KOPT-K1 (cell line): ENCODE data around the gene TOR1B.
"Not testable (repeated sequence)": the region's sequence is repeated elsewhere in the genome, so short reads cannot be mapped to it uniquely, and the experiment has no call there.

Experiments used
- H3K27ac ChIP-seq: fragments of 200-600 bp; sonication (generic); 2 replicates; pipeline ENCODE4 v1.5.1; 2016; ENCODE audit warnings: antibody characterized with exemption, mild to moderate bottlenecking, low read depth, low read length; ENCODE audit not compliant: poor library complexity, severe bottlenecking
- H3K36me3 ChIP-seq: fragments of 200-600 bp; sonication (generic); 2 replicates; pipeline ENCODE4 v1.5.1; 2017; ENCODE audit warnings: antibody characterized with exemption, mild to moderate bottlenecking, low read length, moderate library complexity; ENCODE audit not compliant: insufficient read depth
- H3K9me3 ChIP-seq: fragments of 200-600 bp; sonication (generic); 2 replicates; pipeline ENCODE4 v1.5.1; 2017; ENCODE audit warnings: antibody characterized with exemption, low read length, mild to moderate bottlenecking; ENCODE audit not compliant: insufficient read depth, poor library complexity, severe bottlenecking

Gene TOR1B

DNA sequence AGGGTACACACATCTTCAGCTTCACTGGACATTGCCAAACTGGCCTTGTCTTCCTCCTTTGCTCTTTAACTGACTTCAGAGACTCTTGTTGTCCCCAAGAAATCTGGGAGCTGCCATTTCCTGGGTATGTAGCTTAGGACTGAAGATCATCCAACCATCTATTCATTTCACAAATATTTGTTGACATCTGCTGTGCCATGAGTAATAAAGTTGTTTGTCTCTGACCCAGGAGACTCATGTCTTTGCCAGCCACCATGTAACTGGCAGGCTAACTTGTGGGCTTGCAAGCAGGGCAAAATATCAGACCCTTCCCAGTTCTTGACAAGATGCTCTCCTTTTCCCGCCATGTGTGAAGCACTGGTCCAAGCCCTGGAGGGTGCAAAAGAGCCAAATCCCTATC, 17.1 kb upstream of the TOR1B start:
- no peaks in the 10 kb centered on the region for H3K36me3 ChIP-seq
- H3K27ac ChIP-seq = no peak overlapping the region
- no peaks in the 10 kb centered on the region for H3K9me3 ChIP-seq

DNA sequence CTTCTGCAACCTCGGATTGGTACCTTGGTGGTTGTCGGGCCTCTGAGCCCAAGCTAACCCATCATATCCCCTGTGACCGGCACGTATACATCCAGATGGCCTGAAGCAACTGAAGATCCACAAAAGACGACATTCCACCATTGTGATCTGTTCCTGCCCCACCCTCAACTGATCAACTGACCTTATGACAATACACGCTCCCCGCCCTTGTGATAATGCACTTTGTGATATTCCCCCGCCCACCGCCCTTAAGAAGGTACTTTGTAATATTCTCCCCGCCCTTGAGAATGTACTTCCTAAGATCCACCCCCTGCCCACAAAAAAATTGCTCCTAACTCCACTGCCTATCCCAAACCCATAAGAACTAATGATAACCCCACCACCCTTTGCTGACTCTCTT, 16.5 kb upstream of the TOR1B start:
- Histone ChIP-seq H3K9me3 (no peaks in the 10 kb centered on the region), H3K27ac (no peak overlapping the region), H3K36me3 (no peaks in the 10 kb centered on the region)

DNA sequence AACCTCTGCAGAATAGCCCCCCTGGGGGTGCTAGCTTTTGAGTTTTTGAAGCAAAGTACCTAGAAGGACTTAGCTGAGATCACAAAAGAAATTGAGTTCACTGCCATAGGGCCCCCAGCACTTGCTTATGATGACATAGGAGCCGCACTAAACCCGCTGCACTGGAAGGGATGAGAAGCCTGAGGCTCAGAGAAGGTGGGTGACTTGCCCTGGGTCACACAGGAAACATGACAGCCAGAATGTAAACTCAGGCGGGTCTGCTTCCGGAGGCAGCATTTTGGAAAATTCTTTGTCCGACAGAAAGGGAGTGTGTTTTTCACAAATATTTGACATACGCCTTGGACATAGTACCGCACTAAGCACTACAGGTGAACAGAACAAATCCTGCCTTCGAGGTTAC, 8.4 kb upstream of the TOR1B start:
- Histone ChIP-seq H3K36me3 (no peaks in the 10 kb centered on the region), H3K9me3 (no peaks in the 10 kb centered on the region), H3K27ac (no peak overlapping the region)

DNA sequence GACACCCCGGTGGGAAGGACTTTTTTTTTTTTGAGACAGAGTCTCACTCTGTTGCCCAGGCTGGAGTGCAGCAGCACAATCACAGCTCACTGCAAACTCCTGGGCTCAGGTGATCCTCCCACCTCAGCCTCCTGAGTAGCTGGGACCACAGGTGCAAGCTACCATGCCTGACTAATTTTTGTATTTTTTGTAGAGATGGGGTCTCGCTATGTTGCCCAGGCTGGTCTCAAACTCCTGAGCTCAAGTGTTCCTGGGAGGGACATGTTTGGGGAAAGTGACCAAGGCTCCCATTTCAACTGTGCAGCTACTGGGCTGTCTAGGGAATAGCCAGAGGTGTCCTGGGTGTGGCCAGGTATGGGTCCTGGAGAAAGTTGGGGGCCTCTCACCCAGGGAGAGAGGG, 7.0 kb upstream of the TOR1B start:
- H3K9me3 ChIP-seq, H3K27ac ChIP-seq, H3K36me3 ChIP-seq: not testable (repeated sequence)

DNA sequence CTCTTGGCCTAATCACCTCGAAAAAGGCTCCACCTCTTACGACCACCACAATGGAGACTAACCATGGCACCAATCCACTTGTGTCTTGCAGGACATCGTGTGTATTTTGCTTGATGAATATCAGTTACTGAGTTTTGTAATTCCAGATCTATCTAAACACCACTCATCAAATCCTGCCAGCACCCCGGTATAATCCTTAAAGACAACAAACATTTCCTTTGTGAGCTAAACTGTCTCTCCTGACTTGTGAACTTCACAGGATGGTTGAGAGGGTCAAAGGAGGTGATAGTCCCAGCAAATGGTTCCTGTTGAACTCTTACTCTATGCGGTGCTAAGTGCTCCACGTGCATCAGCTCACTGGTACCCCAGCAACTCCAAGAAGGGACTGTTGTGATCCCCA, 4.0 kb upstream of the TOR1B start:
- H3K27ac ChIP-seq = no peak overlapping the region
- H3K36me3 ChIP-seq = no peaks in the 10 kb centered on the region
- H3K9me3 ChIP-seq = no peaks in the 10 kb centered on the region

DNA sequence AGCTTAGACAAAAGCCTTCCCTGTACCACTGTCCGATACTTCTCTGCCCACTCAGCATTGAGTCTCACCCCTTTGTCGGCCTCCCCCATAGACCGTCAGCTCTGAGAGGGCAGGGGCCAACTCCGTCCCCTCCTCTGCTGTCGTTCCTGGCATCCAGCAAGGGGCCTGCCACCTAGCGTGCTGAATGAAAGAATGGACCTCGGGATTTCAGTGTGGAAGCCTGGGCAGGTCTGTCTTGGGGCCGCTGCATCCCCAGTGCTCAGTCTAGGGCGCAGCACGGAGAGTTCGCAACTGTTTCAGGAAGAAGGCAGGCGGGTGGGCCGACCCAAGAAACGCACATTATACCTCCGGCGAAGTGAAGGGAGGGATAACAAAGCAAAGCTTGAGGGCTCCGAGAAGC, 1.5 kb upstream of the TOR1B start:
- Histone ChIP-seq H3K9me3 (no peaks in the 10 kb centered on the region), H3K27ac (no peak overlapping the region), H3K36me3 (peaks cover 14% of the 10 kb centered on the region)

DNA sequence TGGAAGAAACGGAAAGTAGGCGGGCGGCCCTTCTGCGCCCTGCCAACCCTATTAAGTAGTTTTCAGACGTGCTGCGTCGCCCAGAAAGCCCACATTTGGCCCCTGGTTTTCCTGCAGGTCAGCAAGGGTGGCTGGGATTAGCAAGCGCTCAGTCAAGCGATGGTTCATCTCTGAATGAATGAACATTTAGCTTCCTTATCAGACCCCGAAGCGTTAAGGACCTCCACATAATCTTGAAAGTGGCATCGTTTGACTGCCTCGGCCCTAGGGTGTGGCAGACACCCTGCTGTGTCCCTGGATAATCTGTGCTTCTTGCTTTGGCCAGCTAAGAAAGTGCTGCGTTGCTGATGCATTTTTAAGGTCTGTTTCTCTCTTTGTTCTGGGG, 684 bp downstream of the TOR1B start:
- peak overlapping the region; percentile 63 for H3K27ac ChIP-seq
- H3K36me3 ChIP-seq = peaks cover 34% of the 10 kb centered on the region
- H3K9me3 ChIP-seq = no peaks in the 10 kb centered on the region

DNA sequence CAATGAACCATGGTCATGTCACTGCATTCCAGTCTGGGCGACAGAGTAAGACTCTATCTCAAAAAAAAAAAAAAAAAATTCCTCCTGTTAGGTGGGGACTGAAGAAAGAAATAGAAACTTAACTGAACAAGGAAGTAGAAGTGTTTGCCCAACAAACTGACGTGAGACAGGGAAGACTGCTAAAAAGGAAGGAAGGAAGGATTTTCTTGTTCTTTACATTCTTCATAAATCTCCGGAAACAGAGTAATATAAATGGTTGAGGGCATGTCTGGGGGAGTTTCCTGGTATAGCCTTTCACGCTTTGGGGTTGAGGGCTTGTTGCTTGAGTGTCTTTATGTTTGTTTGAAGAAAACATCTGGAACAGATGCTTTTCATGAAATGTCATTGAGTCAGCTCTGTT, 3.1 kb downstream of the TOR1B start:
- Histone ChIP-seq H3K36me3 (peaks cover 58% of the 10 kb centered on the region), H3K9me3 (no peaks in the 10 kb centered on the region), H3K27ac (no peak overlapping the region)

DNA sequence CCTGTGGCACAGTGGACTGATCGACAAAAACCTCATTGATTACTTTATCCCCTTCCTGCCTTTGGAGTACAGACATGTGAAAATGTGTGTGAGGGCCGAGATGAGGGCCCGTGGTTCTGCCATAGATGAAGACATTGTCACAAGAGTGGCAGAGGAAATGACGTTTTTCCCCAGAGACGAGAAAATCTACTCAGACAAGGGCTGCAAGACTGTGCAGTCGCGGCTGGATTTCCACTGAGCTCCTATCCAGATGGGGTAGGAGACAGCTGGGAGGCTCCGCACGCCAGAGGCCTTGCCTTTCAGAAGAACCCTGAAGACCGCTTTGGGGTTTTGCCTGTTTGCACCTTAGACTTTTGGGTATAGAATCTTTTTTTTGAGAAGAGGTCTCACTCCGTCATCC, 6.4 kb downstream of the TOR1B start:
- H3K9me3 ChIP-seq = no peaks in the 10 kb centered on the region
- H3K36me3 ChIP-seq = peaks cover 90% of the 10 kb centered on the region
- H3K27ac ChIP-seq = no peak overlapping the region

DNA sequence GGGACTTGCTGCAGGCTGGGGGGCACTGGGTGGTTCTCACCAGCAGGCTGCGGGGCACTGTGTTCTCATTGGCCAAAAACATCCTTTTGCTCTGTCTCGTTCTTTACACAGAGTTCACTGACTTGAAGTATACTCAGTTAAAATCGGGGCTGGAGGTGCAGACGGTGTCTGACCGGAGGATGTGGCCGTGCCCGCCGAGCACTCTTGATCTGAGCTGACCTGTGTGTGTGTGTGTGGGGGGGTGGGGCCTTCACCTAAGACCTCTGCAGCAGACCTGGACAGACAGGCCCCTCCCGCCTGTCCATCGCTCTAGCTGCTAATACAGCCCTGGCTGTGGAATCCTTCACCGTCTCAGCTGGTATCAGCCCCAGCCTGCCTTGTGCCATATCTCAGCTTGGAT, 7.1 kb downstream of the TOR1B start:
- Histone ChIP-seq H3K9me3 (no peaks in the 10 kb centered on the region), H3K36me3 (peaks cover 98% of the 10 kb centered on the region), H3K27ac (no peak overlapping the region)

DNA sequence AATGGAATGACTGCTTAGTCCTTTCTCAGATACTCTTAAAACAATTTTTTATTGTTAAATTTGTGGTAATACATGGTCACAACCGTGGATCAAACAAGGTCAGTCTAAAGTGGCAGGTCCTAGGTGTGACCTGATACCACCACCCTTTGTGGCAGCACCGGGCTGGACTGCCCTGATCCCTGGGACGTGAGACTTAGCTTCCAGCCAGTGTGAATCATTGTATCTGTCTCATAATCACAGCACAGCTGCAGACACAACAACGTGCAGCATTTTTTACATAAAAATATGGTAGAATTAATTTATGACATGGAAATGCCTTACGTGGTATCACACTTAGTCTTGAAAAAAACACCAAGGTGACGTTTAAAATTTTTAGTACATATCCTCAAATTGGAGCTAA, 7.8 kb downstream of the TOR1B start:
- Histone ChIP-seq H3K9me3 (no peaks in the 10 kb centered on the region), H3K36me3 (peaks cover 98% of the 10 kb centered on the region), H3K27ac (no peak overlapping the region)

DNA sequence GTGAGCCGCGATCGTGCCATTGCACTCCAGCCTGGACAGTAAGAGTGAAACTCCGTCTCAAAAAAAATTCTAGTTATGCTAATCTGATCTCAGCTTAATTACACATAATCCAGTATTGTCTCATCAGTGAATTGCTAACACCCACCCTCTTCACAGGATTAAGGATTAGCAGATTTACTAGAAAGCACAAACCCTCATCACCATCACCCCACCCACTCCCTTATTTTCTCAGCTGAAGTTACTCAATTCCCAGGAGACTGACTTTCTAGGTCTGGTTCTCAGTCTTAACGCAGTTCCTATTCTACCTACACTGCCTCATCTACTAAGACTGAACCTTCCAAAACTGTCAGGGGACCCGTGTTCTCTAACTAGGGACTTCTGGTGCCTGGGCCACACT, 9.0 kb downstream of the TOR1B start:
- Histone ChIP-seq H3K36me3 (peaks cover 98% of the 10 kb centered on the region), H3K27ac (no peak overlapping the region), H3K9me3 (no peaks in the 10 kb centered on the region)

DNA sequence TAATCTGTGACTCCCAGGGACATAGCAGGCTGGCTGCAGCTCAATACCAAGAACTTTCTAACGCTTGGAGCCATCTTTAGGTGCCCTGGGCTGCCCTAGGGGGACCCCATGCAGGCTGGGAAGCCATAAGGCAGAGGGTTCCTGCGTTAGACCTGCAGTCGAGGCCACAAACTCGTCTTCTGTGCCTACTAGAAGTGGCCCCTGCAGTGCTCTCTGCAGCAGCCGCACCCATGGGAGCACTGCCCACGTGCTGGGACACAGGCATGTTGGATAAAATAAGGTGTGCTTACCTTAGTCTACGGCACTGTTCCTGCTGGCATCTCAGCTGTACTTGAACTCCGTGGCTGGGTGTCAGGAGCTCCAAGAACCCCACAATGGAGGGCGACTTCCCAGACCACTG, 9.4 kb downstream of the TOR1B start:
- H3K9me3 ChIP-seq = no peaks in the 10 kb centered on the region
- peaks cover 98% of the 10 kb centered on the region for H3K36me3 ChIP-seq
- H3K27ac ChIP-seq = no peak overlapping the region

DNA sequence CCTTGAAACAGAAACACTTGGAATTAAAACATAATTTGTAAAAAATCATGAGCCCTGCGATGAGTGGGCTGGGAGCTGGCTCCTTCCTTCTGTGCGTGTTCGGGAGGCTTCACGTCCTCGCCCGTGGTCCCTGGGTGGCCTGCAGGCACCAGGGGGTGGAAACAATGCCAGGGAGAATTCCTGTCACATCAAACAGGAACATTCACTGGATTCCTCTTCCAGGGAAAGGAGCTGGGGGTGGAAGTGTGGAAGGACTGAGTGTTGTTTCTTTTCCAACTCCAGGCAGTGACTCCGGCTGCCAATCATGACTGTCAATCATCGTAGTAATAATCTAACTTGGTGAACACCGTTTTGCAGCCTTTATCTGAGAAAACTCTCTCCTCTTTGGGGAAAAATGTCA, 10.7 kb downstream of the TOR1B start:
- H3K36me3 ChIP-seq = peaks cover 100% of the 10 kb centered on the region
- no peak overlapping the region for H3K27ac ChIP-seq
- H3K9me3 ChIP-seq = no peaks in the 10 kb centered on the region

DNA sequence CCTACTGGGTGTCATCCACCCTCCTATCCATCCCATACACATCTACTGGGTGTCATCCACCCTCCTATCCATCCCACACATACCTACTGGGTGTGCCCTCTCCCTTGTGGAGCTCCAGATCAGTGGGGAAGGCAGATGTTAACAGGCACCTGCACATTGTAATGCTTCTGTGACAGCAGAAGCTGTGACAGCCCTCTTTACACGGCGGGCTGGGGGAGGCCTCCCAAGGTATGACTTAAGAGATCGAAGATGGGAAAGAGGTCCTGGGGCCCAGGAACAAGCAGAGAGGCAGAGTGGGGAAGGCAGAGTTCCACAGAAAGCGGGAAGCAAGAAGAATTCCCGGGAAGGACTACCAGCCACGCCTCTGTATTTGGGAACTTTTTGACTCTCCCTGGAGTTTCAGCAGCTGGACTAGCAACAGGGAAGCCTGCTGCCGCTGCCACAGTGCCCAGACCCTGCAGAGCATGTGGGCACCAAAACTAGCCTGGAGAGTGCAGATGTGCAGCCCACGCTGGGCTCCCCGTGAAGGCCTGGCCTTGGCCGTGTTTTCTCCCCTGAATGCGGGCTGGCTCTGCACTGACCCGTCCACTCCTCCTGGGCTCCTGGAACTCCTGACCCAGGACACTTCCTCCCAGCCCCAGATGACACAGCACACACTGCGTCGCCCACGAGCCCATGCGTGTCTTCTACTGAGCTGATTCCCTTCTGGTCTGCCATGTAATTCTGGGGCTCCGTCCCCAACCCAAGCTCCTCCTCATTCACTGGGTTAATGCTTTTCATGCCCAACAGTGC, 11.6 kb downstream of the TOR1B start:
- Histone ChIP-seq H3K27ac (no peak overlapping the region), H3K9me3 (no peaks in the 10 kb centered on the region), H3K36me3 (peaks cover 100% of the 10 kb centered on the region)

DNA sequence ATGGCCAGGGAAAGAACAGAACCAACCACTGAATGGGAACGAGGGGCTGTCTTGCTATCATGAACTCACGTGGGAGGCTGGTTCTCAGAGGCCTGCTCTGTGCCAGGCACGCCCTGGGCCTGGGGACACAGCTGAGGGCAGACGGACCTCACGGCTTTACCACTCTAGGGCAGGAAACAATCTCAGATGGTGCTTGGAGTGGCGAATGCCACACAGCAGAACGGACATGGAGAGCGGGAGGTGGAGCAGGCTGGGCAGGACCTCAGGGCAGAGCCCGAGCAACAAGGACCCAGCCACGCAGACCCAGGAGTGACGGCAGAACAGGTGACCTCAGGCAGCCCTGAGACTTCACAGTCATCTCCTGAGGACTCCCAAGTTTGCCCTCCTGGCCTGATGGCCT, 12.3 kb downstream of the TOR1B start:
- Histone ChIP-seq H3K27ac (no peak overlapping the region), H3K9me3 (no peaks in the 10 kb centered on the region), H3K36me3 (peaks cover 98% of the 10 kb centered on the region)
